GM12865 (cell line): Measurements from ENCODE around the gene TMEM214.

ENCODE experiments used
- DNase-seq: peaks from one replicate; pipeline ENCODE4 v3.0.0; 2010; ENCODE audit warnings: low read depth
- H3K4me3 ChIP-seq: 2 replicates; pipeline ENCODE4 v1.5.1; 2011; ENCODE audit warnings: mild to moderate bottlenecking, low read depth, low read length, control low read depth
- TF ChIP-seq, protein P1 (sequence below): IDR thresholded peaks from 2 replicates; pipeline ENCODE4 v1.5.1; 2011; ENCODE audit warnings: low read length, control low read depth, low read depth, inconsistent platforms; ENCODE audit not compliant: insufficient read depth; ENCODE audit errors: missing control alignments

TMEM214 gene

DNA sequence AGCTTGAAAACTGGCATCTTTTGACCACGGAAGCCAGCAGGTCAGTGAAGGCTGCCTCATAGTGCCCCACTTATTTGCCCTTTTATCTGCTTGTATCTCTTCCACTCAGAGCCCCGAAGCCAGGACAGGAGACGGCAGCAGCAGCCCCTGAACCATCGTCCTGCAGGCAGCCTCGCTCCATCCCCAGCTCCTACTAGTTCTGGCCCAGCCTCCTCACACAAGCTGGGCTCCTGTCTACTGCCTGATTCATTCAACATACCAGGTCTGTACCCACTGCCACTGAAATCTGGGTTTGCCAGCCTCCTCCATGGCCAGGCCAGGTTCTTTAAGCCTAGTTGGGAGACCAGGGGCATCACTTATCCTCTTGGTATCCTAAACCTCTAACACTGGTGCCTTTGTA is 34.6 kb downstream of the TMEM214 start:
- no peak for DNase-seq
- TF ChIP-seq, protein P1, sequence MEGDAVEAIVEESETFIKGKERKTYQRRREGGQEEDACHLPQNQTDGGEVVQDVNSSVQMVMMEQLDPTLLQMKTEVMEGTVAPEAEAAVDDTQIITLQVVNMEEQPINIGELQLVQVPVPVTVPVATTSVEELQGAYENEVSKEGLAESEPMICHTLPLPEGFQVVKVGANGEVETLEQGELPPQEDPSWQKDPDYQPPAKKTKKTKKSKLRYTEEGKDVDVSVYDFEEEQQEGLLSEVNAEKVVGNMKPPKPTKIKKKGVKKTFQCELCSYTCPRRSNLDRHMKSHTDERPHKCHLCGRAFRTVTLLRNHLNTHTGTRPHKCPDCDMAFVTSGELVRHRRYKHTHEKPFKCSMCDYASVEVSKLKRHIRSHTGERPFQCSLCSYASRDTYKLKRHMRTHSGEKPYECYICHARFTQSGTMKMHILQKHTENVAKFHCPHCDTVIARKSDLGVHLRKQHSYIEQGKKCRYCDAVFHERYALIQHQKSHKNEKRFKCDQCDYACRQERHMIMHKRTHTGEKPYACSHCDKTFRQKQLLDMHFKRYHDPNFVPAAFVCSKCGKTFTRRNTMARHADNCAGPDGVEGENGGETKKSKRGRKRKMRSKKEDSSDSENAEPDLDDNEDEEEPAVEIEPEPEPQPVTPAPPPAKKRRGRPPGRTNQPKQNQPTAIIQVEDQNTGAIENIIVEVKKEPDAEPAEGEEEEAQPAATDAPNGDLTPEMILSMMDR, result no peak

DNA sequence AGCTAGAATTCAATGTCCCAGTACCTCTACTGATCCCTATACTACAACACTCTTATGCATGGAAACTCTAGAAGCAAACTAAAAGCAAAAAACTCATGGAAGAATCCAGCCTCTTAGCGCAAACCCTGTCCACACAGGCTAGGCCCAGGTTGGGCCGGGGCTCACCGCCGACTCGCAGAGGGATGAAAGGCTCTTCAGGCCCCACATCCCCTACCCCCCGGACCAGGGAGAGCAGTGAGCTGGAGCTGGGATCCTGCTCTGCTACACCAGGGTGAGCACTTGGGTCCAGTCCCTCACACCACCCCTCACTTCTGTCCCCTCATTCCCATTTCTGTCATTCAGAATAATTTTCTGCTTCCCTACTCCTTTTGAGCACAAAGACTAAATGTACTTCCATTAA is 36.7 kb downstream of the TMEM214 start:
- H3K4me3 ChIP-seq, result no peak overlapping the region
- no peak for DNase-seq
- TF ChIP-seq, protein P1, result no peak

More for the DNA sequence above, 34.6 kb downstream of the TMEM214 start:
- no peak overlapping the region for H3K4me3 ChIP-seq

DNA sequence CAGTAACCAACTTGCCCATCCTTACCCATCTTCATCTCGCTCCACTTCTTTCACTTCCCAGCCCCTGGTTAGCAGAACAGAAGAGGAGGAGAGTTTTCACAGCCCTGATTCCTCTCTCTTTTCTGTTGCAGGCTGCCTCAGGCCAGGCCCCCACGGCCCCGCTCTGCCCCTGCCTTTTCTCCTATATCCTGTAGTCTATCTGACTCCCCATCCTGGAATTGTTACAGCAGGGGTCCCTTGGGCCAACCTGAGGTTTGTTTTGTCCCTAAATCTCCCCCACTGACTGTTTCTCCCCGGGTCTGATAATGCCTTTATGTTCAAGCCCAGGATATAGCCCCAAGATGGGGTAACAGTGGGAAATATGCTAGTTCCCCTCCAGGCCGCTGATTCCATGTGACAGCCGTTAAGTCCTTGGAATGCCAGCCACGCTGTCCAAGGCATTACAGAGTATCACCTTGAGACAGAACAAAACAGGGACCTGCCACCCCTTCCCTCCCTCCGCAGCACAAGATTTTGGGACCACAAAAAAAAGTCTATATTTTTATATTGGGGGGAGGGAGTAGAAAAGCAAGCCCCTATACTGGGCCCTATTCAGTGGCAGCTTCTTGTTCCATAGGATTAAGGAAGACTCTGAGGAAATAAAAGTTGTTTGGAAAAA is 37.3 kb downstream of the TMEM214 start:
- TF ChIP-seq, protein P1, result no peak
- H3K4me3 ChIP-seq, result peak overlapping the region; percentile 70

DNA sequence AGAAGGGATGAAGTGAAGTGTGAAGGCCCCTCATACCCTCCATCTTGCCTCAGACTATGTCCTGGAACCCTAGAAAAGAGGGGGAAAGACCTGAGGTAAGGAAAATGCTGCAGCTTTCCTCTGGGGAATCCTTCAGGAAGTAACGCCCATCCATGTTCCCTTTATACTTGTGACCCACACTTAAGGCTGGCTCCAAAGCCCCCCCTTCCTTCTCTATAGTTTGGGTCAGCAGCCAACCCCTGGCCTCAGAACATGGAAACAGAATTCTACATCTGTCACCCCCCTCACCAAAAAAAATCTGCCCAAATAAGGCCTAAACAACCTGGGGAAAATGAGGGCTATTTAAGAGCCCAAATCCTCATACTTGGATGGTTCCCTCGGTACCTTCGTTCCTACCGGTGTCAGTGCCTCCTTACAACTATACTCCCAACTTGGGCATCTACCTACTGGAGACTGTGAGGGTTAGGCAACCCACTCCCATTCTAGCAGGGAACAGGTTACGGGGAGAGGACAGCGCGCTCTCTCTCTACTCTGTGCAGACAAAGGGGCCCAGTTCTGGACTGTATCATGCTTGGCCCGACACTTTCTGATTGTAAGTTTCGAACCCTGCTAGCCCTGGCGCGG is 38.0 kb downstream of the TMEM214 start:
- H3K4me3 ChIP-seq, result peak overlapping the region; percentile 70
- TF ChIP-seq, protein P1, result no peak
- no peak for DNase-seq

More for the DNA sequence above, 37.3 kb downstream of the TMEM214 start:
- no peak for DNase-seq

DNA sequence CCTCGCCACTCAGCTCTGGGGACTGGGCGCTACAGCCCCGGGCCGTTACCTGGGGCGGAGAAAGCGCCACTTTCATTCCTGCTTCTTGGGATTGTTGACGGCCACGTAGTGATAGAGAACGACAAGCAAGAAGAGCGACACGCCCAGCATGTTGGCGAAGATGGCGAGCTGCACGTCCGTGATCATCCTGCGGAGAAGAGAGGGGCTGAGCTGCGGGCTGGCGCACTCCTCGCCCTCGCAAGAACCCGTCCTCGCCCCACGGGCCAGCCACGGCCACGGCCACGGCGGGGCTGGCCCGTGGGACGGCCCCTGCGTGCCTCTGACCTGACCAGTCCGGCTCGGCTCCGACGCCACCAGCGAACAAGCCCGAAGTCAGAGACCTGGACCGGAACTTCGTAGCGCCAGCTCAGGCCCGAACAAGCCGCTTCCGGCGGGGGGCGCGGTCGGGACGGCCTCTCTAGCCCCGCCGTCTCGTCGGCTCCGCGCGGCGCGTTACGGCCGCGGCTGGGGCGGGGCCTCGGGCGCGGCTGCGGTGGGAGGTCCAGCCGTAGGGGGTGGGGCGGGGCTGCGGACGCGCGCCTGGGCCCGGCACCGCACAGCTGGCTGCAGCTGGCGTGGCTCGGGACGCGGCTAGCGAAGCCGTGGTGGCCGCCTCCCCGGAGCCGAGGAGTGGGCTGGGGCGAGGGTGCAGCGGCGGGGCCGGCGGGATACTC is 38.7 kb downstream of the TMEM214 start, which contains the start of gene OST4:
Gene OST4 (minus strand): TSS at position 378 of the 713 bp plus-strand sequence.
- DNase-seq, result peak; percentile 96
- TF ChIP-seq, protein P1, result no peak
- H3K4me3 ChIP-seq, result peak within 1 kb of the TSS; percentile 73

DNA sequence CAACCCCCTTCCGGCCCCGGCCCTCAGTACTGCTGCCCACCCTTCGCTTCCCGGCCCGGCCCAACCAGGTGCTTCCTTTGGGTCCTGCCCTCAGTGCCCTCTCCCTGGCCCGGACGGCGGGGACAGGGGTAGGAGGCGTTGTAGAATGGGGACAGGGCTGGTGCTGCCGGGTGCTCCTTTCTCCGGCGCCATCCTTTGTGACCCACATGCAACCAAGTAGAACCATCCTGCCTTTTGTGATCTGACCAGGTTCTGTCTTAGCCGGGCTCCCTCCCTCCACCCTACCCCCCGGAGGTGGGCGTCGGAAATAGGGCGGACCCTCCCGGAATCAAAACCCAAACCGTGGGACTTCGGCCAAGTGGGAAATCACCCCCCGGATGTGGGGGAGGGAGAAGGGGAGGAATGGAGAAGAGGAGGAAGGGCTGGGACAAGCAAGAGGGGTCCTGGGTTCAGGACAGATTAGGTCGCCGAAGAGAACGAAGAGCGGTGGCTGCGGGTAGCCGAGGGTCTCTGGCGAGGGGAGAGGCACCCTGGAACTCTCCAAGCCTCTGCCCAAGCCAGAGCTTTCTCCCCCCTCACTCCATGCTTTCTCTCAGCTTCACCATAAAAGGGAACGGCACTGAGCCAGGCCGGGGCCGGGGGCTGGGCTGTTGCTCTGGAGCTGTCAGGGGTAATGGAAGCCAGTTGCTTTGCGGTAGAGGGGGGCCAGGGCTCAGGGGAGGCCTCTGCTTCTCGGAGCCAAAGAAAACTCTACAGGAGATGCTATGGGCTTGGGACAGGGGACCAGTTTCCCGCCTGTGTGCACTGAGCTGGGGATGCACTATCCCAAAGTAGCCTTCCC is 39.4 kb downstream of the TMEM214 start:
- peak; percentile 69 for DNase-seq
- peak overlapping the region; percentile 73 for H3K4me3 ChIP-seq
- TF ChIP-seq, protein P1, result no peak
